Measurements from ENCODE around the gene ZNF429.
"Not testable (repeated sequence)": the region's sequence is repeated elsewhere in the genome, so short reads cannot be mapped to it uniquely, and the experiment has no call there.

Gene ZNF429

GRCh38 chr19:21519488-21519887 is 14.1 kb downstream of the ZNF429 start:
- DNase-seq: peak; percentile 1

GRCh38 chr19:21532904-21533303 is 27.5 kb downstream of the ZNF429 start:
- DNase-seq: no peak

DNA sequence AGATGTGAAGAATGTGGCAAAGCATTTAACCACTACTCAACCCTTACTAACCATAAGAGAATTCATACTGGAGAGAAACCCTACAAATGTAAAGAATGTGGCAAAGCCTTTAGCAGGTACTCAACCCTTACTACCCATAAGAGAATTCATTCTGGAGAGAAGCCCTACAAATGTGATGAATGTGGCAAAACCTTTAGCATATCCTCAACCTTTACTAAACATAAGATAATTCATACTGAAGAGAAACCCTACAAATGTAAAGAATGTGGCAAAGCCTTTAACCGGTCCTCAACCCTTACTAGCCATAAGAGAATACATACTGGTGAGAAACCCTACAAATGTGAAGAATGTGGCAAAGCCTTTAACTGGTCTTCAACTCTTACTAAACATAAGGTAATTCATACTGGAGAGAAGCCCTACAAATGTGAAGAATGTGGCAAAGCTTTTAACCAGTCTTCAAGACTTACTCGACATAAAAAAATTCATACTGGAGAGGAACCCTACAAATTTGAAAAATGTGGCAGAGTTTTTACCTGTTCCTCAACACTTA is 31.4 kb downstream of the ZNF429 start:
- DNase-seq: not testable (repeated sequence)

- DNase-seq: no peak
Observed at GRCh38 chr19:21559444-21559843, 54.0 kb downstream of the ZNF429 start.

DNA sequence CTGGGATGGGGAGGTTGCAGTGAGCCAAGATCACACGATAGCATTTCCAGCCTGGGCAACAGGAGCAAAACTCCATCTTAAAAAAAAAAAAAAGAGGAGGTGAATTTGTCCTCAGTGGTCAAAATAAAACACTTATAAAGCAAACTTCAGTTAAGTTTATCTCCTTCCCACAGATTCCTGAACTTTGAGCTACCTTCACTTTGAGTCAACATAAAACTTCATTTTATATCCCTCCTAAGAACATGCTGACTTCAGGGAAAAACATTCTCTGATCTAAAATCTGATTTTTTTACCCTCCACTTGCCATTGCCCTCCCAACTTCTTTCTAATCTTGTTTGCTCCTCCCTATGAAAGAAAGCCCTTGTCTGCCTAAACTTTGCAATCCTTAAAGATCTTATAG is 59.0 kb downstream of the ZNF429 start:
- no peak for DNase-seq

DNA sequence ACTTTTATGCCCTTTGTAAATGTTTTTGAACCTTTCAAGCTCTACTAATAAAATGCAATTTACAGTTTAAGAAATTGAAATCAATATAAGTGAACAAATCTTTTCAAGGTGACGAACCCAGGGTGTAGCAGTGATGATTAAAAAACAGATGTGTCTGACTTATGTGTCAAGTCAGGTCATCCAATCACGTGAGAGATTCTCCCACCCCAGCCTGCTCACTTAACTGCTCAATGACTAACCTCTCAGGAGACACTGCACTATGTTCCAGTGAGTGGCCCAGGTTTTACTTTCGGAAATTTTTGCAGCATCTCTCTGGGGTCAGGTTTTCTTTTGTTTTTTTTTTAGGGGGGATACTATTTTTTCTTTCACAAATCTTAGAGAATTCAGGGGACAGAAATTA is 60.7 kb downstream of the ZNF429 start:
- DNase-seq: no peak

DNA sequence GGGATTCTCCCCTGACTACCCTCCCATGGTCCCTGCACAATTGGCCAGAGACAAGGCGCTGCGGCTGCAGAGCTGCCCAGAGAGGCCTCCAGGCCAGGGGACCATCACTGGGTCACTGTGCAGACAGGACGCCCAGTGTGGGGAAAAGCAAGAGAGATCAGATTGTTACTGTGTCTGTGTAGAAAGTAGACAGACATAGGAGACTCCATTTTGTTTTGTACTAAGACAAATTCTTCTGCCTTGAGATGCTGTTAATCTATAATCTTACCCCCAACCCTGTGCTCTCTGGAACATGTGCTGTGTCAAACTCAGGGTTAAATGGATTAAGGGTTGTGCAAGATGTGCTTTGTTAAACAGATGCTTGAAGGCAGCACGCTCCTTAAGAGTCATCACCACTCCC is 62.4 kb downstream of the ZNF429 start:
- DNase-seq: not testable (repeated sequence)

DNA sequence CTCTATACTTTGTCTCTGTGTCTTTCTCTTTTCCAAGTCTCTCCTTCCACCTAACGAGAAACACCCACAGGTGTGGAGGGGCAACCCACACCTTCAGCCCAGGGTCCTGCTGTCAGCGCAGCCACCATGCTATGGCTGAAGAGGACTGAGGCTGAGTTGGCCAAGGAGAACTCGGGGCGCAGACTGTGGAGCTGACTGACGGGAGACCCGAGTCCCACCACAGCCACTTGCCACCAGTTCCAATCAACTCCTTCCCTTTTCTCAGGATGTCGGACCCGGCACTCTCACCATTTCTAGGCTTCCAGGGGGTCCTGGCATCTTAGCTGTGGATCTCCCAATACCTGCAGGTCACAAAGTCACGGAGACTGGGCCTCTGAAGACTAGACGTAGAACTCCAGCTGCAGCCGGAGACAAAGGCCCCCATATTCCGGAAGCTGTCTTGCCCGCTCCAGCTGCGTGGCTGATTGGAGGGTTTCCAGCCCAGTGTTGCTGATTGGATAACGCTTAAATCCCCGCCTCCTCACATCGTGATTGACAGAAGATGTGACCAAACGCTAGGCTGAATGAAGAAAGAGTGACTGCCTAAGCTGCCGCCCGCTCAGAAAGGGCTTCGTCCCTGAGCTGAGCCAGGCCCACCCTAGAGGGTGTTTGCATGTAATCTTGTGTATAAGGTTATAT is 63.6 kb downstream of the ZNF429 start:
- peak; percentile 71 for DNase-seq

DNA sequence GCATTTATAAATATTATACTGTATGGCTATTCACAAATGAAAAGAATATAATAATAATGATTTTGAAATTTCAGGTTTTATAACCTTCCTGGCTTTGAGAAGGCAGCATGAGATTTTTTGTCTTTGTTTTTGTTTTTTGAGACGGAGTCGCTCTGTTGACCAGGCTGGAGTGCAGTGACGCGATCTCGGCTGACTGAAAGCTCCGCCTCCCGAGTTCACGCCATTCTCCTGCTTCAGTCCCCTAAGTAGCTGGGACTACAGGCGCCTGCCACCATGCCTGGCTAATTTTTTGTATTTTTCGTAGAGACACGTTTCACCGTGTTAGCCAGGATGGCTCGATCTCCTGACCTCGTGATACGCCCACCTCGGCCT is 64.1 kb downstream of the ZNF429 start:
- no peak for DNase-seq

- no peak for DNase-seq
Observed at GRCh38 chr19:21571316-21571715, 65.9 kb downstream of the ZNF429 start.

DNA sequence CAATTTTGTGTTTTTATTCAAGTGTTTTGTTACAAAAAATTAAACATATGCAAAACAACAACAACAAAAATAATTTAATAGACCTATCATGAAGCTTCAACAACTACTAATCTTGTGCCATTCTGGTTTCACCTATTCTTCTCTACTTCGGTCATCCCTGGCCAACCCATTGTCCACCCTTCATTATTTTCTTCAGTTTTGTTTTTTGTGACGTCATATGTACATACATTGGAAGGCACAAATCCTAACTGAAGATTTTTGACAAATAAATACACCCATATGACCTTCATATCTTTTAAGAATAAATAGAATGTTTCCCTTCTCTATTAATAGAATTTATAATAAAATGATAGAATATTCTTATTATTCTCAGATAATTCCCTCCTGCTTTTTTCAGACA is 69.2 kb downstream of the ZNF429 start:
- no peak for DNase-seq

GRCh38 chr19:21576481-21576880 is 71.1 kb downstream of the ZNF429 start:
- DNase-seq: no peak

- DNase-seq: no peak
Observed at GRCh38 chr19:21580101-21580500, 74.7 kb downstream of the ZNF429 start.

DNA sequence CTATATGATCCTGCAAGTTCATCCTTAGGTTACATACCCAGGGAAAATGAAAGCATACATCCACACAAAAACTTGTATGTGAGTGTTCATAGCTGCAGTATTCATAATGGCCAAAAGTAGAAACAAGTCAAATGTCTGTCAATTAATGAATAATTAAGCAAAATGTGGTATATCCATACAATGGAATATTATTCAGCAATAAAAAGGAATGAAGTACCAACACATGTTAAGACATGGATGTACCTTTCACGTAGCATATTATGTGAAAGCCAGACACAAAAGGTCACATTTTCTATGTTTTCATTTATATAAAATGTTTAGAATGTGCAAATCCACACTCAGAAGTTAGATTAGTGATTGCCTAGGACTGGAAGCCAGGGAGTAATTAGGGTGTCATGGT is 75.4 kb downstream of the ZNF429 start:
- DNase-seq: no peak

- no peak for DNase-seq
Observed at GRCh38 chr19:21581646-21582240, 76.3 kb downstream of the ZNF429 start.

DNA sequence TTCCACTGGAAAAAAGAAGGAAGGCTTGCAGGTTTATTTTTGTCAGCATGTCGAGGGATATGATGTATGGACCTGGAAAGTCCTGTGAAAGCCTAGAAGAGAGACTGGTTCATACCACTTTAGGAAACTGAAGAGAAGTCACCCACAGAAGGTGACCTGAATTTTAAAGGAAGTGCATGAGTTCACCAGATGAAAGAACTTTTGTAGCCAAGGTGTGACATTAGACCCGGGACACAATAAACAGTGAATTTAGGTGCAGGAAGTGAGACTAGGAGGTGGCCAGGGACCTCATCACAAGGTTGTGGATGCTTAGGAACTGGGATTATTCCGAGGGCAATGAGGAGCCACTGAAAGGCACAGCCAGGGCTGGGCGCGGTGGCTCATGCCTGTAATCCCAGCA is 79.1 kb downstream of the ZNF429 start:
- DNase-seq: no peak

- no peak for DNase-seq
Observed at GRCh38 chr19:21585281-21585890, 80.0 kb downstream of the ZNF429 start.

DNA sequence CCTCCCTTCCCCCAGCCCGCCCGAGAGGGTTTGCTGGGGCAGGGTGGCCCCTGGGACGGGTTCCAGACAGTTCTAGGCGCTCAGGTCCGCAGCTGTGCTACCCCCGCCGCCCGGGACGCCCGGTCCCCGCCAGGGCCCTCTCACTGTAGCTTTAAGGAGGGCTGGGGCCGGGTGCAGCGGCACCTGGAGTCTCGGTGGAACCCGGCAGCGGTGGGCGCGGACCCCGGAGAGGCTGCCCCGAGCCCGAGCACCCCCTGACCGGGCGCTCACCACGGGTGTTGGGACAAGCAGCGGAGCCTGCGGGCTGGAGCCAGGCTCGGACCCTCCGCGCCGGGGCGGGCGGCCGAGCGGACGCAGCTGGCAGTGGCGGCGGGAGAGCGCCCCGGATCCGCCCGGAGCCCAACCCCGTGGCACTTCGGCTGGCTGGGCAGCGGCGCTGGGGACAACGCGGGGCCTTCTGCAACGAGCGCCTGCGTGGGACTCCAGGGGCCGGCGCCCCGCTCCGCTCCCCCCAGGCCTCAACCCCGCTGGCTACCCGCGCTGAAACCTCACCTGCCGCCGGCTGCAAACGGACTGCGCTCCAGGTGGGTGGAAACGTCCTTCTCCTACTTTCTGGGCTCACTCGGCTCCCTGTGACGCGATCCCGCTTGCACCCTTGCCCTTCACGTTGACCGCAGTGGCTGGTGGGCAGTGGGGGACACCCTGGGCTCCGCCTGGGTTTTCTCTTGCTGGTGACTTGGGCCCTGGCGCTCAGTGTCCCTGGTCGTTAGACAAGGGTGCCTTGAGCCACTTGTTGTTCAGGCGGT is 81.1 kb downstream of the ZNF429 start:
- no peak for DNase-seq

GRCh38 chr19:21587117-21587461 is 81.7 kb downstream of the ZNF429 start:
- no peak for DNase-seq

- DNase-seq: no peak
Observed at GRCh38 chr19:21587549-21587948, 82.1 kb downstream of the ZNF429 start.

GRCh38 chr19:21588065-21588601 is 82.7 kb downstream of the ZNF429 start:
- DNase-seq: no peak

- DNase-seq: no peak
Observed at GRCh38 chr19:21590867-21591266, 85.5 kb downstream of the ZNF429 start.

DNA sequence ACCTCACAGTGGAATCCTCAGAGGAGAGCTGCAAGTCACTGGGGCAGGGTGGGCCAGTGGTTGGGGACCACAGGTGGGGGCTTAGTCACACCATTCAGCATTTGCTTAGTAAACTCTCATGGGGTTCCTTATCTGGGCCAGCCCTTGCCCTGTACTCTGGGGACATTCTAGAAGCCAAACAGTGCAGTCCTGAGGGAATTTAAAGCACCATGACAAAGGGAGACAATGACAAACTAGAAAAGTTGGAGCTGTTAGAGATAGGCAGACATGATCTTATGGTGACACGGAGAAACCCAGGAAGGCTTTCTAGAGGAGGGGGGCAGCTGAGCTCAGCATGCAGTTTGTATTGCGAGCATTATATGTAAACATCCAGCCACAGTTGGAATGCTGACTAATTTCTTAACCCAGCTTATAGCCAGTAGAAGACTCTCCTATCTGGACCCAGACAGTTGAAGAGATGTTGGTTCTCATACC is 87.6 kb downstream of the ZNF429 start:
- no peak for DNase-seq
